Measurements from ENCODE around the gene NPAS3.

NPAS3 gene

DNA sequence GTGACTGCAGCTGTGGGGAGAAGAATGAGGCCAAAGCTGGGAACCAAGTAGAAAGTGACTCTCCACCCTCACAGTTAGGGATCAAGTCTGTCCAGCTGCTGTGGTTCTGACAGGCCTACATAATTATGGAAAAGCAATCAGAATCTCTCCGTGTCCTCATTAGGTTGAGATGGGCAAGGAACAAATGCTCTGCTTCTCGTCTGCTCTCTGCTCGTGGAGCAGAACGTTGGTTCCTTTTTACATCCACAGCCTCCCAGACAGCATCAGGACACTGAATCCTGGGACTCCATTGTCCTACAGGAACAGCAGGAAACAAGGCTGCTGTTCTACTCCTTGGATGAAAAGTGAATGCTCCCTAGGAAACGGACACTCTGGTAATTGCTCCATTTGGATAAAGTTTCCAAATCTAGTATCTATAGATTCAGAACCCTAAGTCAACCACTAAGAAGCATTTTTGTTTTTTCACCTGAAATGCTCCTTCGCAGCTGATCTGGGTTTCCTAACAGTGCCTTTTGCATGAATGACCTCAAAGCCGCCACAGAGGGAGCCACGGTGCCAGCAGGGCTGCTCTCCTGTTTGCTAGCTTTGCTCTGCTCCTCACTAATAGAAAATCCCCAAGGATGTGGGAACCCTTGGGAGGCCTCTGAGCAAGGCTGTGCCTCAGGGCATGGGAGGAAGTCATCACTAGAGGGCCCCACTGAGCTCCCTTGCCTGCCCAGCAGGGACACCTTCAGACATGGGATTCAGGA lies 910.2 kb downstream of the NPAS3 start:
- Histone ChIP-seq H3K27me3 (ENCODE audit: insufficient read depth, low read depth) (no peaks in the 10 kb centered on the region), H3K79me2 (ENCODE audit: insufficient read depth, low read depth) (no peaks in the 10 kb centered on the region), H4K20me1 (ENCODE audit: insufficient read depth) (no peaks in the 10 kb centered on the region), H3K4me3 (IDR thresholded peaks at IDR 0.05; ENCODE audit: insufficient read depth, low read depth, low read length) (no peak overlapping the region), H3K36me3 (ENCODE audit: insufficient read depth) (no peaks in the 10 kb centered on the region), H3K4me1 (ENCODE audit: low read depth, poor library complexity, severe bottlenecking) (no peaks in the 10 kb centered on the region), H3K9ac (no peak overlapping the region), H3K4me2 (no peak overlapping the region), H3K27ac (no peak overlapping the region), H2AFZ (ENCODE audit: low read depth) (no peak overlapping the region)
- TF ChIP-seq, protein P1, sequence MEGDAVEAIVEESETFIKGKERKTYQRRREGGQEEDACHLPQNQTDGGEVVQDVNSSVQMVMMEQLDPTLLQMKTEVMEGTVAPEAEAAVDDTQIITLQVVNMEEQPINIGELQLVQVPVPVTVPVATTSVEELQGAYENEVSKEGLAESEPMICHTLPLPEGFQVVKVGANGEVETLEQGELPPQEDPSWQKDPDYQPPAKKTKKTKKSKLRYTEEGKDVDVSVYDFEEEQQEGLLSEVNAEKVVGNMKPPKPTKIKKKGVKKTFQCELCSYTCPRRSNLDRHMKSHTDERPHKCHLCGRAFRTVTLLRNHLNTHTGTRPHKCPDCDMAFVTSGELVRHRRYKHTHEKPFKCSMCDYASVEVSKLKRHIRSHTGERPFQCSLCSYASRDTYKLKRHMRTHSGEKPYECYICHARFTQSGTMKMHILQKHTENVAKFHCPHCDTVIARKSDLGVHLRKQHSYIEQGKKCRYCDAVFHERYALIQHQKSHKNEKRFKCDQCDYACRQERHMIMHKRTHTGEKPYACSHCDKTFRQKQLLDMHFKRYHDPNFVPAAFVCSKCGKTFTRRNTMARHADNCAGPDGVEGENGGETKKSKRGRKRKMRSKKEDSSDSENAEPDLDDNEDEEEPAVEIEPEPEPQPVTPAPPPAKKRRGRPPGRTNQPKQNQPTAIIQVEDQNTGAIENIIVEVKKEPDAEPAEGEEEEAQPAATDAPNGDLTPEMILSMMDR (conservative IDR thresholded peaks at IDR 0.05; ENCODE audit: low read depth, low read length) = 0 out of 2 replicates have a peak, but pooled peaks have one; percentile 40

DNA sequence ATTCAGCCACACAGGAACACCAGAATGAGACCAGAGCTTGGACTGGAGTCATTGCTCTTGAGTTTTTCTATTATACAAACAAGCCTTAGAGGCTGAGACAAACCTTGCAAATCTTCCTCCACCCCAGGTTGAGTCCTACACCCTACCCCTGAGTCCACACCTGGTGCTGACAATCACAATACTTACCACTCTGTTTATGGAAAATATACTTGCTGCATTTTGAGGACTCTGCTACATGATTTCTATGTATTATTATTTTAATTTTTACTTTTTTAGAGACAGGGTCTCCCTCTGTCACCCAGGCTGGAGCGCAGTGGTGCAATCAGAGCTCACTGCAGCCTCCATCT lies 910.7 kb downstream of the NPAS3 start:
- H3K36me3 ChIP-seq (ENCODE audit: insufficient read depth) = no peaks in the 10 kb centered on the region
- no peak overlapping the region for H3K4me3 ChIP-seq (IDR thresholded peaks at IDR 0.05; ENCODE audit: insufficient read depth, low read depth, low read length)
- H2AFZ ChIP-seq (ENCODE audit: low read depth) = no peak overlapping the region
- H4K20me1 ChIP-seq (ENCODE audit: insufficient read depth) = no peaks in the 10 kb centered on the region
- no peak overlapping the region for H3K4me2 ChIP-seq
- no peak overlapping the region for H3K27ac ChIP-seq
- no peaks in the 10 kb centered on the region for H3K79me2 ChIP-seq (ENCODE audit: insufficient read depth, low read depth)
- TF ChIP-seq, protein P1 (conservative IDR thresholded peaks at IDR 0.05; ENCODE audit: low read depth, low read length) = 0 out of 2 replicates have a peak, but pooled peaks have one; percentile 1
- H3K9ac ChIP-seq = no peak overlapping the region
- H3K27me3 ChIP-seq (ENCODE audit: insufficient read depth, low read depth) = no peaks in the 10 kb centered on the region
- H3K4me1 ChIP-seq (ENCODE audit: low read depth, poor library complexity, severe bottlenecking) = no peaks in the 10 kb centered on the region

DNA sequence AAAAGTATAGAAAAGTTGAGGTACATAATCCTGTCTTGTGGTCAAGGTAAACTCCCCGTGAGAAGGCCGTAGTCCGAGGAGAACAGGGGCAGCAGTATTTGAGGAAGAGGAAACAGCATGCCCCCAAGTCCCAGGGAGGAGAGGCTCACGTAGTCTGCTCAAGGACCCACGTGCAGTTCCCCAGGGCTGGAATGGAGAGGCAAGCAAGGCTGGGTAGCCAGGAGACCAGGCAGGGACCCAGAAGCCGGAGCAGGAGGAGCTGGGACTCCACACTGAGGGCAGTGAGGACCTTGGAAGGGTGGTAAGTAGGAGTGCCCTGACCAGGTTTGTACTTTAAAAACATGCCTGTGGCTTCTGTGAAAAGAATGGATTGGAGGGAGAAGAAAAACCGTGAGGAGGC lies 912.1 kb downstream of the NPAS3 start:
- Histone ChIP-seq H3K4me2 (no peak overlapping the region), H3K27ac (no peak overlapping the region), H3K79me2 (ENCODE audit: insufficient read depth, low read depth) (no peaks in the 10 kb centered on the region), H4K20me1 (ENCODE audit: insufficient read depth) (no peaks in the 10 kb centered on the region), H3K36me3 (ENCODE audit: insufficient read depth) (no peaks in the 10 kb centered on the region), H3K4me3 (IDR thresholded peaks at IDR 0.05; ENCODE audit: insufficient read depth, low read depth, low read length) (no peak overlapping the region), H2AFZ (ENCODE audit: low read depth) (no peak overlapping the region), H3K4me1 (ENCODE audit: low read depth, poor library complexity, severe bottlenecking) (no peaks in the 10 kb centered on the region), H3K27me3 (ENCODE audit: insufficient read depth, low read depth) (no peaks in the 10 kb centered on the region), H3K9ac (no peak overlapping the region)
- TF ChIP-seq, protein P1 (conservative IDR thresholded peaks at IDR 0.05; ENCODE audit: low read depth, low read length) = no peak

DNA sequence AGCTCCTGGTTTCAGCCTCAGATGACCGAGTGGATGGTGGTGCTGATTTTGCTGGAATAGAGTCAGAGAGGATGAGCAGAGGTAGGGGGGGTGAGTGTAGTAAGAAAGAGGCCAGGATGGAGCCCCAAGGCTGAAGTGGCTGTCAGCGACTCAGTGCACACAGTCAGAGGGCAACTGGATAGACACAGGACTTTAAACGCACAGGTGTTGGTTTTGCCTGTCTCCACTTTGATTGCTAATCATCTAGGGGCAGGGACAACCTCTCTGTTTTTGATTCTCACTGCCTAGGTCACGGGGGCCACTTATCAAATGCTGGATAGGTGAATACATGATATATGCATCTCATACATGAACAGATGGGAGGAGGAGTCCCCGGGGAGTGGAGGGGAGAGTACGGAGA lies 912.7 kb downstream of the NPAS3 start:
- Histone ChIP-seq H3K4me2 (no peak overlapping the region), H3K27ac (no peak overlapping the region), H3K4me1 (ENCODE audit: low read depth, poor library complexity, severe bottlenecking) (no peaks in the 10 kb centered on the region), H3K27me3 (ENCODE audit: insufficient read depth, low read depth) (no peaks in the 10 kb centered on the region), H2AFZ (ENCODE audit: low read depth) (no peak overlapping the region), H3K4me3 (IDR thresholded peaks at IDR 0.05; ENCODE audit: insufficient read depth, low read depth, low read length) (no peak overlapping the region), H4K20me1 (ENCODE audit: insufficient read depth) (no peaks in the 10 kb centered on the region), H3K36me3 (ENCODE audit: insufficient read depth) (no peaks in the 10 kb centered on the region), H3K9ac (no peak overlapping the region), H3K79me2 (ENCODE audit: insufficient read depth, low read depth) (no peaks in the 10 kb centered on the region)
- TF ChIP-seq, protein P1 (conservative IDR thresholded peaks at IDR 0.05; ENCODE audit: low read depth, low read length) = no peak
